Parathyroid adenoma (tissue), 2 donors: ENCODE measurements around the gene ADCY2.

Experiments
- H2AFZ ChIP-seq: fragments of 300-600 bp; sonication (generic); one replicate; pipeline ENCODE4 v1.7.0; 2017; ENCODE audit warnings: antibody characterized with exemption, mild to moderate bottlenecking
- H3K27ac ChIP-seq: fragments of 300-600 bp; sonication (generic); one replicate; pipeline ENCODE4 v1.7.0; 2017
- H3K27me3 ChIP-seq: fragments of 300-600 bp; sonication (generic); one replicate; pipeline ENCODE4 v1.7.0; 2017; ENCODE audit warnings: low read length; ENCODE audit not compliant: control insufficient read depth, insufficient read depth
- H3K36me3 ChIP-seq: fragments of 300-600 bp; sonication (generic); one replicate; pipeline ENCODE4 v1.7.0; 2017; ENCODE audit warnings: low read length; ENCODE audit not compliant: control insufficient read depth, insufficient read depth
- H3K4me1 ChIP-seq: fragments of 300-600 bp; sonication (generic); one replicate; pipeline ENCODE4 v1.7.0; 2017; ENCODE audit warnings: control low read depth
- H3K4me2 ChIP-seq: fragments of 300-600 bp; sonication (generic); one replicate; pipeline ENCODE4 v1.7.0; 2017; ENCODE audit warnings: low read length
- H3K4me3 ChIP-seq: fragments of 300-600 bp; sonication (generic); one replicate; pipeline ENCODE4 v1.7.0; 2017; ENCODE audit warnings: low read depth, low read length
- H3K79me2 ChIP-seq: fragments of 300-600 bp; sonication (generic); one replicate; pipeline ENCODE4 v1.7.0; 2017; ENCODE audit warnings: control low read depth
- H3K9ac ChIP-seq: fragments of 300-600 bp; sonication (generic); one replicate; pipeline ENCODE4 v1.7.0; 2017; ENCODE audit warnings: mild to moderate bottlenecking
- H3K9me3 ChIP-seq: fragments of 300-600 bp; sonication (generic); one replicate; pipeline ENCODE4 v1.7.0; 2017; ENCODE audit warnings: low read length; ENCODE audit not compliant: control insufficient read depth
- TF ChIP-seq, protein P1 (sequence below): fragments of 300-600 bp; sonication (generic); IDR thresholded peaks from one replicate; pipeline ENCODE4 v1.7.0; 2017; ENCODE audit warnings: antibody characterized with exemption, mild to moderate bottlenecking
- donor health status: primary hyperparathyroidism.

ADCY2 gene

GRCh38 chr5:7877851-7878250 is 481.9 kb downstream of the ADCY2 start:
- Histone ChIP-seq H3K4me1 (no peaks in the 10 kb centered on the region), H3K4me3 (no peak overlapping the region), H3K4me2 (no peak overlapping the region), H3K9ac (no peak overlapping the region), H3K27ac (no peak overlapping the region), H3K36me3 (no peaks in the 10 kb centered on the region), H3K9me3 (no peaks in the 10 kb centered on the region), H3K79me2 (peaks cover 11% of the 10 kb centered on the region), H3K27me3 (no peaks in the 10 kb centered on the region), H2AFZ (no peak overlapping the region)
- TF ChIP-seq, protein P1, sequence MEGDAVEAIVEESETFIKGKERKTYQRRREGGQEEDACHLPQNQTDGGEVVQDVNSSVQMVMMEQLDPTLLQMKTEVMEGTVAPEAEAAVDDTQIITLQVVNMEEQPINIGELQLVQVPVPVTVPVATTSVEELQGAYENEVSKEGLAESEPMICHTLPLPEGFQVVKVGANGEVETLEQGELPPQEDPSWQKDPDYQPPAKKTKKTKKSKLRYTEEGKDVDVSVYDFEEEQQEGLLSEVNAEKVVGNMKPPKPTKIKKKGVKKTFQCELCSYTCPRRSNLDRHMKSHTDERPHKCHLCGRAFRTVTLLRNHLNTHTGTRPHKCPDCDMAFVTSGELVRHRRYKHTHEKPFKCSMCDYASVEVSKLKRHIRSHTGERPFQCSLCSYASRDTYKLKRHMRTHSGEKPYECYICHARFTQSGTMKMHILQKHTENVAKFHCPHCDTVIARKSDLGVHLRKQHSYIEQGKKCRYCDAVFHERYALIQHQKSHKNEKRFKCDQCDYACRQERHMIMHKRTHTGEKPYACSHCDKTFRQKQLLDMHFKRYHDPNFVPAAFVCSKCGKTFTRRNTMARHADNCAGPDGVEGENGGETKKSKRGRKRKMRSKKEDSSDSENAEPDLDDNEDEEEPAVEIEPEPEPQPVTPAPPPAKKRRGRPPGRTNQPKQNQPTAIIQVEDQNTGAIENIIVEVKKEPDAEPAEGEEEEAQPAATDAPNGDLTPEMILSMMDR: no peak

DNA sequence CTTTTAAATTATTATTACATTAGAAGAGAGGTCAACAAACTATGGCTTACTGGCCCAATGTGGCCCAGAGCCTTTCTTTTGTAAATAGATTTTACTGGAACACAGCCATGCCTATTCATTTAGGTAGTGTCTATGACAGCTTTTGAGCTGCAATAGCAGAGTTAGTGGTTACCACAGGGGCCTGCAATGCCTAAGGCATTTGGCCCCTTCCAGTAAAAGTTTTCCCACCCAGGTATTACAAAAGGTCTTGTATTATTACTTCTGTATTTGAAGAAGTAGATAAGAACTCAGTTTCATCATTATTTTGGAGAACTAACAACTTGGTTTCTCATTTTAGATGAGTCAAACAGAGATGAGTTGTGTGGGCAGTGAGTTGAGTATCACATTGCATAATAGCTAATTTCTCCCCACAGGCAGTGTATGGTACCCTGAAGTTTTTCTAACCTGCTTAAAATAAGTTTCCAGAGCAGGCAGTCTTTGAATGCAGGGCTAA is 482.5 kb downstream of the ADCY2 start:
- Histone ChIP-seq H3K79me2 (peaks cover 11% of the 10 kb centered on the region), H3K4me3 (no peak overlapping the region), H3K27ac (no peak overlapping the region), H3K36me3 (no peaks in the 10 kb centered on the region), H3K4me1 (no peaks in the 10 kb centered on the region), H3K9ac (no peak overlapping the region), H3K27me3 (no peaks in the 10 kb centered on the region), H3K9me3 (no peaks in the 10 kb centered on the region), H3K4me2 (no peak overlapping the region), H2AFZ (no peak overlapping the region)
- TF ChIP-seq, protein P1: no peak
